ENCODE results near the gene MSH3.
"Not testable (repeated sequence)": the region's sequence is repeated elsewhere in the genome, so short reads cannot be mapped to it uniquely, and the experiment has no call there.

MSH3 gene

GRCh38 chr5:80799041-80799440 lies 144.6 kb downstream of the MSH3 start:
- peak; percentile 18 for DNase-seq

GRCh38 chr5:80799573-80799972 lies 145.1 kb downstream of the MSH3 start:
- no peak for DNase-seq

GRCh38 chr5:80804332-80804731 lies 149.9 kb downstream of the MSH3 start:
- no peak for DNase-seq

GRCh38 chr5:80805038-80805437 lies 150.6 kb downstream of the MSH3 start:
- no peak for DNase-seq

GRCh38 chr5:80806929-80807328 lies 152.5 kb downstream of the MSH3 start:
- no peak for DNase-seq

- DNase-seq = no peak
Measured at GRCh38 chr5:80809451-80809850, 155.0 kb downstream of the MSH3 start.

- no peak for DNase-seq
Measured at GRCh38 chr5:80810425-80810824, 156.0 kb downstream of the MSH3 start.

GRCh38 chr5:80816590-80816989 lies 162.1 kb downstream of the MSH3 start:
- DNase-seq = no peak

GRCh38 chr5:80820685-80821084 lies 166.2 kb downstream of the MSH3 start:
- no peak for DNase-seq

GRCh38 chr5:80822640-80823039 lies 168.2 kb downstream of the MSH3 start:
- DNase-seq = no peak

- DNase-seq = not testable (repeated sequence)
Measured at GRCh38 chr5:80824159-80824558, 169.7 kb downstream of the MSH3 start.

GRCh38 chr5:80825786-80826460 lies 171.5 kb downstream of the MSH3 start:
- peak; percentile 84 for DNase-seq

- DNase-seq = no peak
Measured at GRCh38 chr5:80834710-80835109, 180.3 kb downstream of the MSH3 start.

GRCh38 chr5:80835128-80835527 lies 180.7 kb downstream of the MSH3 start:
- DNase-seq = no peak

- DNase-seq = no peak
Measured at GRCh38 chr5:80837679-80838078, 183.2 kb downstream of the MSH3 start.

GRCh38 chr5:80841026-80841797 lies 186.8 kb downstream of the MSH3 start:
- DNase-seq = not testable (repeated sequence)

GRCh38 chr5:80846422-80846821 lies 192.0 kb downstream of the MSH3 start:
- not testable (repeated sequence) for DNase-seq

- DNase-seq = not testable (repeated sequence)
Measured at GRCh38 chr5:80850168-80850567, 195.7 kb downstream of the MSH3 start.

- DNase-seq = no peak
Measured at GRCh38 chr5:80852331-80853245, 198.1 kb downstream of the MSH3 start.

- no peak for DNase-seq
Measured at GRCh38 chr5:80853413-80853812, 199.0 kb downstream of the MSH3 start.

- no peak for DNase-seq
Measured at GRCh38 chr5:80854583-80854982, 200.1 kb downstream of the MSH3 start.

GRCh38 chr5:80860924-80861613 lies 206.6 kb downstream of the MSH3 start:
- no peak for DNase-seq

- DNase-seq = no peak
Measured at GRCh38 chr5:80863708-80864107, 209.3 kb downstream of the MSH3 start.

All from DMS79 treated with DMSO at 0.1 percent for 48 hours (cell line).